ENCODE results near the gene SNX24.
"Not testable (repeated sequence)": the region's sequence is repeated elsewhere in the genome, so short reads cannot be mapped to it uniquely, and the experiment has no call there.

Gene SNX24

DNA sequence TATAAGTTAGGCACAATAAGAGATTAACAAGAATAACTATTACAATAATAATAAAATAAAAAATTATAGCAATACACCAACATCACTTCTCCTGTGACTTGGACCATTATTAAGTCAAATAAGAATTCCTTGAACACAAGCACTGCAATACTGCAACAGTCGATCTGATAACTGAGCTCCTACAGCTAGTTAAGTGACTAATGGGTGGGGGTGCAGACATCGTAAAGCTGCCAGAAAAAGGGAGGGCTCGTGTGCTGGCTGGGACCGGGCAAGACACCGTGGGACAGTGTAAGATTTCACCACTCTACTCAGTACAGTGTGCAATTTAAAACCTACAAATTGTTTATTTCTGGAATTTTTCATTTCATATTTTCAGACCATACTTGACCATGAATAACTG is 78.8 kb downstream of the SNX24 start:
- no peak for DNase-seq

DNA sequence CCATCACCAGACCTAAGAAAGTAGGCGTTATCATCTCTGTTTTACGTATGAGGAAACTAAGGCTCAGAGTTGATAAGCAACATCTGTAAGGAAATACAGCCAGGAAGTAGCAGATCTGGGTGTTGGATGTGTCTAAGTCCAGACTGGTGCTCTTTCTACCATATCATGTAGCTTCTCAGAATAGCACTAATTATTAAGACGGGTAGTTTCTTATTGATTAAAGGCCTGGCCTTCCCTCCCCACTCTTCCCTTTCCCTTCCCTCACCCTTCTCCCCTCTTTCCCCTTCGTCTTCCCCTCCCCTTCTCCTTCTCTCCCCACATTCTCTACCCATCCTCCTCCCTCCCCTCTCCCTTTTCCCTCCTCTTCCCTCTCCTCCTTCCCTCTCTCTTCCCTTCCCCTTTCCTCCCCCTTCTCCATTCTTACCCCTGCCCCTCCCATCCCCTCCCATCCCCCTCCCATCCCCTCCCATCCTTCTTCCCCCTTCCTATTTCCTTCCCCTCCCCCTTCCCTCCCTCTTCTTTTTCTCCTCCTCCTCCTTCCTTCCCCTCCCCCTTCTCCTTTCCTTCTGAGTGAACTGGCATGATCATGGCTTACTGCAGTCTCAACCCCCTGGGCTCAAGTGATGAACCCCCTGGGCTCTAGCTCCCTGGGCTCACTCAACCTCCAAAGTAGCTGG is 79.4 kb downstream of the SNX24 start:
- no peak for DNase-seq

DNA sequence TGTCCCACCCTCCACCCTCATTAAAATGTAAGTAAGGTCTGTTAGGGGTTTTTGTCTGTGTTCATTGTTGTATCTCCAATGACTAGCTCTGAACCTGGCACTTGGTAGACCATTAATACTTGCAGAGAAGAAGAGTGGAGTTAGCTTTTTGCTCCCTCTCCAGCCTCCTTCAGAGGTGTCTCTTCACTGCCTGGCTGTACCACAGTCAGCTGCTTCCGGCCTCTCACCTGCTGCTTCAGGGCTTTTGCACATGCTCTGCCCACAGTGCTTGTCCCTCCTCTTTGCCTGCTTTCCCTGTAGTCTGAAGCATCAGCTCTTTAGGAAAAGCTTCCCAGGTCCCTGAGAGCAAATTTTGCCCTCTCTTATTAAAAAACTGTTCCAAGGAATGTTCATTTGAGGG is 83.6 kb downstream of the SNX24 start:
- DNase-seq, result no peak

DNA sequence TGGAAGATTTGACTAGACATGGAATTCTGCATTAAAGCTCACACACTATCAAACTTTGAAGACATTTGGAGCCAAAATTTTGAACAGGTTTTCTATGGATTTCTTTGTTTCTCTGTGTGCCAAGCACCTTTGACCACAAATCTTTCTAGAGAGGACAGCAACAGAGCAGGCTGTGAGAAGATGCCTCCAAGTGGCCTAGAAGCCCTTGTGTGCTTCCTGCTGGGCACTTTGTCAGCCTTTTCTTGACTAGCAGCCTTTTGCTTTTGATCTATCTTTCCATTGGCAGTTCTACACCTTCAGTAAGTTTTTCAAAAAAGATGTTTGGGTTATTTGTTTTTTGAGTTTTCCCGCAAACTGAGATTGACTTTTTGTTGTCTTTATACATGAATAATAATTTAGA is 84.6 kb downstream of the SNX24 start:
- no peak for DNase-seq

DNA sequence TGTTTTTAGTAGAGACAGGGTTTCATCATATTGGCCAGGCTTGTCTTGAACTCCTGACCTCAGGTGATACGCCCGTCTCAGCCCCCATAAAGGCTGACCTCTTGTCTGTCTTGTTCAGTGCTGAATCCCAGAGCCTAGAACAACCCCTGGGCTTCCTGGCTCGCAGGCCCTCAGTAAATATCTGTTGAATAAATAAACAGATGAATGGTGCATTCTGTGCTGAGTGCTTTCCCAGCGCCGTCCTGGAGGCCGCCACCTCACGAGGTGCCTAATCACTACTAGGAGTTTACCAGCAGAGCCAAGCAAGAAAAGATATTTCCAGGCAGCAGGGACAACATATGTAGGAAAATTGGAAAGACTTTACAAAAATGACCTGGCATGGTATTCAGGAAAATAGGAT is 88.5 kb downstream of the SNX24 start:
- no peak for DNase-seq

DNA sequence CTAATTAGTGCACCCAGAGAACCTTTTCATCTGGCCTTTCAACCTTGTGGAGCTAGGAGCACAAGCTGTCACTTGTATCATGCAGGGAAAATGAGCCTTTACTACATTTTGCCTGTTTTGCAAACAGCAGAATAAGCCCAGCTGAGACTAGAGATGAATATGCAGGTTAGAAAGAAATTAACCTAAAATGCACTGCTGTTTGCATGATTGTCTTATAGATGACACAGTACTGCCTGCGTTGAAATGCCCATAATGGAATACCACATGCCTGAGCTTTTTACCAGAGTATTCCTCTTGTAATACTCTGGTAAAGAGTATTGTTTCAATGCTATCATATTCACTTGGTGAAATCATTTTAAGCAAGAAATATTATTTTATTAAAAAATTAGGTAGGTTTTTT is 90.7 kb downstream of the SNX24 start:
- DNase-seq, result no peak

DNA sequence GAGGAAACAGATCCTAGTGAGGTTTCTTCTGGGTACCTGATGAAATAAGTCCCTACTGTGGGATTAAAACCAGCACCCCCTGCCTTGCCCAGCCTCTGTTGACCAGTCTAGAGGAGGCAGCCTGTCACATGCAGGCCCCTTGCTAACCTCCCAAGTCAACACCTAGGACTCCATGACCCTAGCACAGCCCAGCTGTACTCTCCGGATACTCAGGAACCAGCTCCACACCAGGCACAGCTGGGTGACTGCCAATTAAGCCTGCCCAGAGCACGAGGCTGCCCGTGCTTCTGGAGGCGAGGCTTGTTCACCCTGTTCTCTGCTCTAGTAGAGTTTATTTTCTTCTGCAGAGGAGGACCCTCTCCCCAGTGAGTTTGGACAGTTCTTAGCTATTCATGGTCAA is 92.5 kb downstream of the SNX24 start:
- DNase-seq, result no peak

DNA sequence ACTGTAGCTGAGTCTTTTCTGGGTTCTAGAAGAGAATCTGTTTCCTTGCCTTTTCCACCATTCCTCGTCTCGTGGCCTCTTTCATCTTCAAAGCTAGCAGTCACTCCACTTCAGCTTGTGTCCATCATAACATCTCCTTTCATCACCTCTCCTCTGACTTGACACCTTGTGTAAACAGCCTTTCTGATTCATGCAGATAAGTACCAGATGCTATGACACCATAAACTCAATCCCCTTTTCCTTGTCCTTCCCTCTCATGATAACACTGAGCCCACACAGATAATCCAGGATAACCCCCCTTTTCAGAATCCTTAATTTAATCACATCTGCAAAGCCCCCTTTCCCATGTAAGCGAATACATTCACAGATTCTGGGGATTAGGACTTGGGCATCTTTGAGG is 95.5 kb downstream of the SNX24 start:
- no peak for DNase-seq

DNA sequence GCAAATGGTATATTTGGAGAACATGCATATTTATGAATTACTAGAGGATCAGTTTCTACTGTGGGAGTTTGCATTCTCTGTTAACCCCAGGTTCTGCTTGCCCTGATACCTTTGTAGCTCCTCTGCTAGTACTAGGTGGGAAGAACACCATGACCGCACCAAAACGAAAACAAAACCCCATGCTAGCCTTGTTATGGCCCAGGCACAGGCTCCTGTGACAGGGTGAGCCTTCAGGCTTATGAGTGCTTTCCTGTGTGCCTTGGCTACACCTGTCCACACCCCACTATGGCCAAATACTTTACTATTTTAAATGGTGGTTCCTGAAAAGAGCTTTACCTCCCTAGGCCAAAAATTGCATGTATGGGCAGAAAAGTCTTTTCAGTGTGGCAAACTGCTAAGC is 96.3 kb downstream of the SNX24 start:
- no peak for DNase-seq

DNA sequence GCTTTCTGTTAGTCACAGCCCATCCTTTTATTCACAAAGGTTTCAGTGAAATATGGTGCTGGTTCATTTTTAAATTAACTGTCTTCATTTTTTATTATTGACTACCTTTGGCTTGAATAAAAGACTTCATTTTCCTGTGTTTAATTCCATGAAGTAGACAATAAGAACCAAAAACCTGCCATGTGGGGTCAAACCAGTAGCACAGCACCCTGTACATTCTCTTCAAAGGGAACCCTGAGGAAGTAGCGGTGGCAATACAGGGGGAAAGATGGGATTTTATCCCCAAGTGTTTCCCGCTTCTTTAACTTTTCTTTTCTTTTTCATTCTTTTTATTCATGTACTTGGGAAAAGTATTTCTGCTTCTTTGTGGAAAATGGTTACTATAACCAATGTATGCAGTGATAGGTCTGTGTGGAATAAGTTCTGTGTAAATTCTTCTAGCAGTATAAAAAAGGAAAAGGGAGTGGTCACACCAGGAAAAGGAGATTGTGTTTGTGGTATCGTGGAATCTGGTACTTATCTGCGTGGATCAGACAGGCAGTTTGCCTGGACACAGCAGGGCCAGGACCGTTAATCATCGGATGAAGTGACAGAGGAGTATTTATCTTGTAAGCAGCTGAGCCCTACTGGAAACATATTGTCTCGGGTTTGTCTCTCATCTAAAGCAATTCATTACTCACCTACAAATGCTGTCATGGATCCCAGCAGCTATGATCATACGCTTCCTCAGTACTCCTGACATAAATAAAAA is 96.9 kb downstream of the SNX24 start:
- no peak for DNase-seq

DNA sequence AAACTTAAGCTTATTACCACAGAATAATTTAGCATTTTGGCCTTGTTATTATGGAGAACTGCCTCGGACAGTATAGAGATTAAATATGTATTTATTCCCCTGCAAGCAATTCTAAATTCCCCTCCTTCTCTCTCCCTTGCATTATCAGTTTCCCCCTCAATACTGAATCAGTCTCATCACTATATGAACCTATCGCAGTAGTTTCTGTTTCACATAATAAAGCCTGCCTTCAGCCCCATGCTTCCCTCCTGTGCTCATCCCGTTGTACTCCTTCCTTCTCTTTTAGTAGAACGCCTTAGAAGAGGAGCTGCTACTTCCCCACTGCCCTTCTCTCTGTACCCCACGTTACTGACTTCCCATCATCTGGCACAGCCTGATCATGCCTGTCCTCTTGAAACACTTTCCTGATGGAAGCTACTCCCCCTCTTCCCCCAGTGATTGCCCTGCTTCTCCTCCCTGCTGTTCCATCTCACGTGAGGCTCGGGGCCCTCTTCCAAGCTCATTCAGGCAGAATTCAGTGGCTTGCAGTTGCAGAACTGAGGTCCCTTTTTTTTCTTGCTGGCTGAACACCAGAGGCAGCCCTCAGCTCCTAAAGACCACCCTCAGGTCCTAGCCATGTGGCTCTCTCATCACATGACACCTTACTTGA is 97.8 kb downstream of the SNX24 start:
- no peak for DNase-seq

DNA sequence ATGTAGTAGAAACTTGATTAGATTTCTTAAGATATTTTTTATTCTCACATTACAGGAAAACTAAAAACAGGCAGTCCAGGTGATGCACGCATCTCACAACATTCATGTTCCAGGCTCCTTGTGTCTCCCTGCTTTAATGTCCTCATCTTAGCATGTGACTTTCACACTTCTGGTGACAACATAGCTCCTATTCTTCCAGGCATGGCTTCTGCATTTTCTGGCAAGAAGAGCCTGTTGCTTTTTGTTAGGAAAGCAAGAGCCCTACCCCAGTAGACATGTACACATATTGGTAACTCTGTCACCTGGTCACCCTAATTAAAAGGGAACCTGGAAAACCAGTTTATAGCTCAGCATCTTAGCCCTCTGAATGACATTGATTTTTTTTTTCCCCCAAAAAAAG is 98.6 kb downstream of the SNX24 start:
- DNase-seq, result no peak

DNA sequence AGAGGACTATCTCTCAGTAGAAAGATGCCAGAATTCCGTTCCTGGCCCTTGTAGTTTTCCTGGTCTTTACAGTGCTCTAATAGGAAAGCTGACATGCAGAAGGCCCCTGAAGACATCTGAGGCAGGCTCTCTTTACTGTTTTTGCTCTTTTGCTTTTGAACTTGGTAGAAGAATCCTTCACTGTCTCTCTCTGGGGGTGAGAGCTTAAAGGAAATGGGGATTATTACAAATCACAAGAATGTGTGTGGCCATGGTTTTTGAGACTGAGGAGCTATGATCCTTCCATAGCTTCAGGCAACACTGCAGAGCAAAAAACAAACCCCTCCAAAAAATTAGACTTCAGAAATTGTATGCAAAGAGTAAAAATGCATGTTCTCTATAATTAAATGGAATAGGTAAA is 102.0 kb downstream of the SNX24 start:
- no peak for DNase-seq

DNA sequence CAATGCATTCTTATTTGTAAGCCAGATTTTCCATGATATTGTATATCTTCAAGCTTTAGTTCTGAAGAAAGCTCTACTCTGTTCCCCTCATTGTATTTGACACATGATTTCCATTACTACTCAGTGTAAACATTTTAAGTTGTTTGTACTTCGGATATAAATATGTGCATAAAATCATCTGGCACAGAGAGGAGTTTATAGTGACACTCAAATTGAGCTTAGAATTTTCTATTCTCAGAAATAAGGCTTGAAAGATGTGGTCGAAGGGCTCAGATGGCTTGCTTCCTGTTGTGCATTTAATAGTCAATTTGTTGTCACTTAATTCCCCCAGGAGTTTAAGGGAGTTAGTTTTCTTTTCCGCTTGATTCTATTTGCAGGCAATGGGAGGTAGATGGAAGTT is 102.4 kb downstream of the SNX24 start:
- no peak for DNase-seq

DNA sequence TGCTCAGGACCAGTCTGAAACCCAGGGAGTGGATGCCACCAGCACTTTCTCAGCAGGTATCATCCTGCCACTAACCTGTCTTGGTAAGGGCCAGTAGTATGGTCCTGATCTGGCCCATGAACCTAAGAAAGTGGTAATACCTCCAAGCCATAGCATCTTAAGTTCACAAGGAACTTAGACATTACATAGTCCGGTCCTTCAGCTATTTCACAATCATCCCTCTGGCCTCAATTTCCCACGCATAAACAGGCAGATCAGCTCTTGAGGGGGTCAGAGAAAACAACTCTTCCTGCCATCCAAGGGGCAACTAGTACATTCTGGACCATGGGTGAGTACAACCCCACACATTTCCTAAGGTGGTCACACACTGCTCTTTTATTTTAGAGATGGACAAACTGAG is 102.9 kb downstream of the SNX24 start:
- DNase-seq, result no peak

DNA sequence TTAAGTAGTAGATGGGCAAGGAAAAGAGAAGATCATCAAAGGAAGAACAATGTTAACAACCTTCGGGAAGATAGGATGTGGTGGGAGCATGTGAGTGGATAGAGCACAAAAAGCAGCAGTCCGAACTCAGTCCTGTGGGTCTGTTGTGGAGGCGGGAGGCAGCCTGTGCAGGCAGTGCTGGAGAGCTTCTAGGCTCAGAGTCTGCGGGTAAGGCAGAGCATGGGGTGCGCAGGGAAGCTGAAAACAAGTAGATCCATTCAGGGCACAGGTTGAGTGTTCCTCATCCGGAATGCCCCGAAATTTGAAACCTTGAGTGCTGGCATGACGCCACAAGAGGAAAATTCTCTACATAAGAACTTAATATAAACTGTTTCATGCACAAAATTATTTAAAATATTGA is 106.2 kb downstream of the SNX24 start:
- DNase-seq, result no peak

DNA sequence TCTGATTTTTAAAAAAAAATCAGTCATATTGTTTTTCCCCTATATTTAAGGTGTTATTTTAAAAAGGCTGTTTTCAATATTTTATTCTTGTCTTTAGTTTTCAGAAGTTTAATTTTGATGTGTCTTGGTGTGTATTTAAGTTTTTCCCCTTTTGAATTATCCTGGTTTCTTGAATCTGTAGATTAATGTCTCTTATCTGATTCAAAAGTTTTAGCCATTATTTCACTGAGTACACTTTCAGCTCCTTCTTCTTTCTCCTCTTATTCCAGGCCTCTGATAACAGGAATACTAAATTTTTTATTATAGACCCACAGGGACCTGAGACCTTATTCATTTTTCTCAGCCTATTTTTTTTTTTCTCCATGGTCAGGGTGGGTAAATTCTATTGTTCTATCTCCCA is 109.3 kb downstream of the SNX24 start:
- DNase-seq, result no peak

DNA sequence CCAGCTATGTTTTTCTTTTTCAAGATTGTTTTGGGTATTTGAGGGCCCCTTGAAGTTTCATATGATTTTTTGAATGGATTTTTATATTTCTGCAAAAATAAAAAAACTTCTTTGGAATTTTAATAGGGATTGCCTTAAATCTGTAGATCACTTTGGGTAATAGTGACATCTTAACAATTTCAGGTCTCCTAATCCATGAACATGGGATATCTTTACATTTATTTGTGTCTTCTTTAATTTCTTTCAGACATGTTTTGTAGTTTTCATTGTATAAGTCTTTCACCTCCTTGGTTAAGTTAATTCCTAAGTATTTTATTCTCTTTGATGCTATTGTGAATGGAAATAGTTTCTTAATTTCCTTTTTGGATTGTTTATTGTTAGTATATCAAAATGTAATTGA is 112.0 kb downstream of the SNX24 start:
- DNase-seq, result no peak

DNA sequence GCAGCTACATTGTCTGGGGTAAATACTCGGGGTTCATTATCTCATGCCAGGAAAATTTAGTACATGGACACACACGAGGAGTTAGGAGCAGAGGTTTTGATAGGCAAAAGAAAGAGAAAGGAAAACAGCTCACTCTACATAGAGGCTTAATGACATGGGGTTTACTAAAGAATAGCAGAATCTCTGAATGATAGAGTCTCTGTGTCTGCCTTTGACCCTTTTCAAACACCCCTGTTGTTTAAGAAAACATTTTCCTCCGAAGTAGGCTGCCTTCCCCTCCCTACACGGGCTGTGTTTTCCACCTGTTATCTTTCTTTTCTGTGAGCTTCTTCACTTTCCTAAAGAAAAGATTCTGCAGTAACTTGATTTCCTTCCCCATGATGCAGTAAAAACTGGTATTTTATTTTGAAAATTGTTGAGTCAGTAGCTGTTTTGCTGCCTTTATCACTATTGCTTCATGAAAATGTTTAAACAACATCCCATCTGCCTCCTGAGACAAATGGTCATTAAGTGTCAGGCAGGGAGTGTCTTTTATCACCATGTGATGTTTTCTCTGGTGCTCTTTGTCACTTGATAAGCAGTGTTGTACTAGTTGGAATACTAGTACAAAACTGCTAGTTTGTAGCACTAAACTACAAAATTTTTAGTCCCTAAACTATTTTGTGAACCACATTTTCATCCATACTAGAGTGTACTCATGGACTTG is 114.5 kb downstream of the SNX24 start:
- DNase-seq, result no peak

DNA sequence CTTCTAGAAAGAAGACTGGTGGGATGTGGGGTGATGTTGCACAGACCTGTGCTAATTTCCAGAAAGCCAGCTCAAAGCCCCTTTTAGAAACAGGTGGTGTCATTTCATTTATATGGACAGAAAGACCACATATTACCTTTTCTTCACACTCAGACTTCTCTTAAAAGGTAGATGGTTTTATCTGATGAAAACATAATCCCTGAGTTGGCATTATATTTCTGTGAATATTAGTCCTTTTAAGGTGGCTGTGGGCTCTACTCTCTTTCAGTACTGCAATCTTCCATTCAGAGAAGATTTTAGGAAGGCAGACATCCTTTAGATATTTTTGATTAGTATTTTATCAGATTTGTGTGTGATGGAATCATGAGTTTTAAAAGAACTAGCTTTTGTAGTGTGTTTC is 117.9 kb downstream of the SNX24 start:
- no peak for DNase-seq

DNA sequence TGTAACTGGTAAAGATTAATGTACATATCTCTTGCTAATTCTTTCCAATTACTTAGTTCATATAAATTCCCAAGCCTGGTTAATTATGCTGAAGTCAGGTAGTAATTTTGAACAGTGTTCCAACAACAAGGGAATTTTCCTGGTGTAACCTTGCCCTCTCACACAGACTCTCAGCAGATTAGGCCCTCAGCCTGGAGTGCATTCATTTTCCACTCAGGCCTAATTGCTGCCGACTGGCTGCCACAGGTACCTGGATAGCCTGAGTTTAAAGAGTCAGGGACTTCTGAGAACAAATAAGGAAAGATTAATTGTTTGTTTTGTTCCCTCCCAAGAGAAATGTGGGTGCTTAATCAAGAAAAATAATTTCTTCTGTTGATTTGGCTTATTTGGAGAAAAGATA is 119.7 kb downstream of the SNX24 start:
- DNase-seq, result no peak

DNA sequence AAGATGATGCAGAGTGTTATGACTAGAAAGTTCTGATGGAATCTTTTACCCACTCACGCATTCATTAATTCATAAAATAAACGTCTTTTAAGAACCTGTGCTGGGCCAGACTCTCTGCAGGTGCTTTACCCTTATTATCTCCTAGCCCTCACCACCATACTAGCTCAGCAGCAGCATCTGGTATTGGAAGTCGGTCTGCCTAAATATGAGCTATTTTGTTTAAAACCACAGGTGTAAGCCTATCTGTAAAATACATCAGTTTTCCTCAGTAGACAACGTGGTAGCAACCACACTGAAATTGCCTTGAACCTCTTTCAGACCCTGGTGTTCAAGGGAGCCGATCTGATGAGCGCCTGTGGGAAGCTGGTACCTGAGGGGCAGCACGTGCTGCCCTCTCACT is 121.7 kb downstream of the SNX24 start:
- no peak for DNase-seq

DNA sequence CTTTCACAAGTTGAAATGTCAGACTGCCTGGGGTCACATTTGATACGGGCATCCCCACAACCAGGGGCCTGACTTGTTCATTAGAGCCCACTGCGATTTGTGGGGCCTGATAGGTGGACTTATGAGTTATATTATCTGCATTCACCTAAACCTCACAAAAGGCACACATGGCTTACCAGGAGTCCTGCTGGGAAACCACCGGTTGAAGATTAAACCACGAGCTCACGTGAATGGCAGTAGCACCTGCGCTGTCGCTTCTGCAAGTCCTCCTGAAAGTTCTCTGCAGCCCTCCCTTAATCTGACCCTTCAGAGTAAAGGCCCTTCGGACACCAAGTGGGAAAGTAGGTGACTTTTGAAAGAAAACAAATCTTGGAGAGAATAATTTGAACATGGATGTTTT is 122.2 kb downstream of the SNX24 start:
- no peak for DNase-seq

DNA sequence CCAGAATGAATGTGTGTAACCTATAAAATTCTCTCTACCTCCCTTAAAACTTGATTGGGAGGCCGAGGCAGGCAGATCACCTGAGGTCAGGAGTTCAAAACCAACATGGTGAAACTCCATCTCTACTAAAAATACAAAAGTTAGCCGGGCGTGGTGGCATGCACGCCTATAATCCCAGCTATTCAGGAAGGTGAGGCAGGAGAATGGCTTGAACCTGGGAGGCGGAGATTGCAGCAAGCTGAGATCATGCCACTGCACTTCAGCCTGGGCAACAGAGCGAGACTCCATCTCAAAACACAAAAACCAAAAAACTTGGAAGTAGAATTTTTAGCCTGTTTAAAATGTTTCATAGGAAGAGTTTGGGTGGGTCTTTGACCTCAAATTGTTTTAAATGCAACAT is 122.6 kb downstream of the SNX24 start:
- DNase-seq, result not testable (repeated sequence)

All from activated CD4-positive, alpha-beta T cell treated with anti-CD3 and anti-CD28 coated beads, Interleukin-10, Interleukin-2, amounts not matched to agents 100 ng/mL and 50 ng/mL, durations not matched to agents 16 hours and 8 hours (primary cell).